ENCODE data around the gene PRAC2.
A peak's percentile ranks its signal among the peaks of the same experiment; 100 is the strongest.

The PRAC2 gene

GRCh38 chr17:48747445-48748363 is 24.7 kb downstream of the PRAC2 start:
- H3K4me3 ChIP-seq (ENCODE audit: low read depth, low read length): no peak overlapping the region
- in situ Hi-C loops (cut with HindIII; ENCODE audit: low sequenced_read_pairs): no loop called here
- TF ChIP-seq CTCF (IDR thresholded peaks at IDR 0.05; ENCODE audit: low read depth, low read length): no peak
- DNase-seq (ENCODE audit: low read depth, low spot score): peak; percentile 14

GRCh38 chr17:48748718-48749566 is 26.0 kb downstream of the PRAC2 start:
- no peak for TF ChIP-seq CTCF (IDR thresholded peaks at IDR 0.05; ENCODE audit: low read depth, low read length)
- in situ Hi-C loops (cut with HindIII; ENCODE audit: low sequenced_read_pairs): no loop called here
- DNase-seq (ENCODE audit: low read depth, low spot score): peak; percentile 35
- H3K4me3 ChIP-seq (ENCODE audit: low read depth, low read length): no peak overlapping the region

- in situ Hi-C loops (cut with HindIII; ENCODE audit: low sequenced_read_pairs): no loop called here
- no peak for TF ChIP-seq CTCF (IDR thresholded peaks at IDR 0.05; ENCODE audit: low read depth, low read length)
- no peak overlapping the region for H3K4me3 ChIP-seq (ENCODE audit: low read depth, low read length)
- DNase-seq (ENCODE audit: low read depth, low spot score): no peak
These were observed 26.9 kb downstream of the PRAC2 start for GRCh38 chr17:48749621-48750553.

- no peak for DNase-seq (ENCODE audit: low read depth, low spot score)
- no peak for TF ChIP-seq CTCF (IDR thresholded peaks at IDR 0.05; ENCODE audit: low read depth, low read length)
- no peak overlapping the region for H3K4me3 ChIP-seq (ENCODE audit: low read depth, low read length)
- in situ Hi-C loops (cut with HindIII; ENCODE audit: low sequenced_read_pairs): no loop called here
These were observed 28.2 kb downstream of the PRAC2 start for GRCh38 chr17:48751172-48751571.

GRCh38 chr17:48751733-48752398 is 28.9 kb downstream of the PRAC2 start:
- no peak overlapping the region for H3K4me3 ChIP-seq (ENCODE audit: low read depth, low read length)
- in situ Hi-C loops (cut with HindIII; ENCODE audit: low sequenced_read_pairs): no loop called here
- DNase-seq (ENCODE audit: low read depth, low spot score): no peak
- TF ChIP-seq CTCF (IDR thresholded peaks at IDR 0.05; ENCODE audit: low read depth, low read length): no peak

Data from astrocyte of the spinal cord (primary cell).